CD4-positive, CD25-positive, alpha-beta regulatory T cell (primary cell): Measurements from ENCODE around the gene CACNG6. TPM values are rescaled to one million over a fixed set of nuclear protein-coding genes. Genes with fewer than 3 reads are reported as not detected.
"Not testable (repeated sequence)": the region's sequence is repeated elsewhere in the genome, so short reads cannot be mapped to it uniquely, and the experiment has no call there.

ENCODE experiments used
- ATAC-seq, 2 donors: fragments of 150-1000 bp; cut with Tn5 transposase; one replicate each; pipeline ENCODE4 v1.10.0; 2021; ENCODE audit warnings: low read depth in 2 of 2, moderate number of reproducible peaks in 2 of 2, moderate library complexity in 1 of 2
- DNase-seq, 3 donors: peaks; one replicate each; pipeline versions ENCODE4 v3.0.0 to v3.0.0-alpha.2; 2012 to 2022; ENCODE audit warnings: mixed read lengths in 1 of 3
- H3K27ac ChIP-seq: one replicate; pipeline ENCODE4 v1.7.0; 2013; ENCODE audit warnings: mild to moderate bottlenecking, low read length; ENCODE audit not compliant: insufficient read depth, poor library complexity, severe bottlenecking
- H3K27me3 ChIP-seq: one replicate; pipeline ENCODE4 v1.7.0; 2013; ENCODE audit warnings: low read length; ENCODE audit not compliant: control insufficient read depth, insufficient read depth
- H3K36me3 ChIP-seq: one replicate; pipeline ENCODE4 v1.7.0; 2013; ENCODE audit warnings: mild to moderate bottlenecking, low read length, moderate library complexity; ENCODE audit not compliant: control insufficient read depth, insufficient read depth
- H3K4me1 ChIP-seq: 2 replicates; pipeline ENCODE4 v1.7.0; 2013; ENCODE audit warnings: mild to moderate bottlenecking, low read length; ENCODE audit not compliant: insufficient read depth, control insufficient read depth, poor library complexity, severe bottlenecking
- H3K4me3 ChIP-seq: one replicate; pipeline ENCODE4 v1.7.0; 2013; ENCODE audit warnings: low read depth, mild to moderate bottlenecking, low read length, moderate library complexity
- H3K9me3 ChIP-seq, 2 experiments: 1 replicate in 1 of 2; 2 replicates in 1 of 2; pipeline ENCODE4 v1.7.0; 2013; ENCODE audit warnings: low read length in 2 of 2, mild to moderate bottlenecking in 1 of 2, moderate library complexity in 1 of 2; ENCODE audit not compliant: control insufficient read depth in 2 of 2
- H3K27ac Mint-ChIP-seq, 3 donors: one replicate each; pipeline ENCODE4 v1.8.0; 2020 to 2022; ENCODE audit warnings: mild to moderate bottlenecking in 3 of 3, mixed read lengths in 3 of 3, moderate library complexity in 2 of 3
- H3K27me3 Mint-ChIP-seq: one replicate; pipeline ENCODE4 v1.8.0; 2022; ENCODE audit warnings: mild to moderate bottlenecking, mixed read lengths
- H3K36me3 Mint-ChIP-seq: one replicate; pipeline ENCODE4 v1.8.0; 2020; ENCODE audit warnings: mixed read lengths
- H3K4me1 Mint-ChIP-seq, 4 donors: one replicate each; pipeline ENCODE4 v1.8.0; 2020 to 2022; ENCODE audit warnings: mixed read lengths in 4 of 4, mild to moderate bottlenecking in 1 of 4
- H3K4me3 Mint-ChIP-seq, 4 donors: one replicate each; pipeline ENCODE4 v1.8.0; 2020 to 2022; ENCODE audit warnings: mild to moderate bottlenecking in 4 of 4, mixed read lengths in 4 of 4, moderate library complexity in 3 of 4
- H3K9me3 Mint-ChIP-seq, 7 donors: one replicate each; pipeline ENCODE4 v1.8.0; 2020 to 2022; ENCODE audit warnings: mixed read lengths in 7 of 7, mild to moderate bottlenecking in 3 of 7, moderate library complexity in 2 of 7
- polyA plus RNA-seq, 4 donors: library from polyadenylated mRNA; unstranded; fragments of 300-500 nt; fragmentation: Illumina TruSeq; gene quantifications; one replicate each; pipeline ENCODE4 v1.2.3, GENCODE V29; 2021
- total RNA-seq: library from RNA; stranded (reverse); gene quantifications from one replicate; pipeline ENCODE4 v1.2.3, GENCODE V29; 2022

CACNG6 gene
- total and polyA plus RNA-seq, 5 donors from 2014 or later: not detected

DNA sequence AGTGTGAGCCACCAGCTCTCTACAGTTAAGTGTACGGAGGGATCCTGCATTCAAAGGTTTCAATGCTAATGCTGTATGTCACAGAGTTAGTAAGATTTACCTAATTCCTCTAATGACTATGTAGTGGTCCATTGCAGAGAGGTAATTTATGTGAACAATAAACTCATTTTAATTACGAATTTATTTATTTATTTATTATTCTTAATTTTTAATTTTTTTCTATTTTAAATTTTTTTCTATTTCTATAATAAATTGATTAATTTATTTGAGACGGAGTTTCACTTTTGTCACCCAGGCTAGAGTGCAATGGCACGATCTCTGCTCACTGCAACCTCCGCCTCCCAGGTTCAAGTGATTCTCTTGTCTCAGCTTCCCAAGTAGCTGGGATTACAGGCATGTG lies 42.8 kb upstream of the CACNG6 start:
- H3K4me3 ChIP-seq, H3K27ac Mint-ChIP-seq, H3K9me3 ChIP-seq, H3K4me1 ChIP-seq, ATAC-seq, H3K36me3 Mint-ChIP-seq, H3K27me3 ChIP-seq, H3K9me3 Mint-ChIP-seq, H3K27ac ChIP-seq, DNase-seq, H3K4me3 Mint-ChIP-seq, H3K36me3 ChIP-seq, H3K4me1 Mint-ChIP-seq: not testable (repeated sequence)
- peaks cover 26% of the 10 kb centered on the region for H3K27me3 Mint-ChIP-seq

GRCh38 chr19:53951436-53951835 lies 40.0 kb upstream of the CACNG6 start:
- no peaks in the 10 kb centered on the region for H3K9me3 ChIP-seq
- H3K27me3 ChIP-seq: no peaks in the 10 kb centered on the region
- ATAC-seq (no peak), DNase-seq (no peak)
- no peaks in the 10 kb centered on the region for H3K4me1 Mint-ChIP-seq
- H3K27me3 Mint-ChIP-seq: peaks cover 19% of the 10 kb centered on the region
- H3K27ac Mint-ChIP-seq: no peak overlapping the region
- peaks cover 0 to 6% (median 0%) of the 10 kb centered on the region in 7 donors for H3K9me3 Mint-ChIP-seq
- no peaks in the 10 kb centered on the region for H3K36me3 Mint-ChIP-seq
- no peak overlapping the region for H3K4me3 Mint-ChIP-seq
- H3K4me1 ChIP-seq: no peaks in the 10 kb centered on the region
- no peaks in the 10 kb centered on the region for H3K36me3 ChIP-seq
- no peak overlapping the region for H3K27ac ChIP-seq
- no peak overlapping the region for H3K4me3 ChIP-seq

- H3K27ac Mint-ChIP-seq: no peak overlapping the region
- no peak overlapping the region for H3K4me3 Mint-ChIP-seq
- Histone ChIP-seq H3K4me1 (no peaks in the 10 kb centered on the region), H3K27ac (no peak overlapping the region), H3K27me3 (no peaks in the 10 kb centered on the region), H3K9me3 (no peaks in the 10 kb centered on the region), H3K4me3 (no peak overlapping the region), H3K36me3 (no peaks in the 10 kb centered on the region)
- H3K4me1 Mint-ChIP-seq: no peaks in the 10 kb centered on the region
- no peak for DNase-seq
- H3K36me3 Mint-ChIP-seq: no peaks in the 10 kb centered on the region
- peaks cover 21% of the 10 kb centered on the region for H3K27me3 Mint-ChIP-seq
- no peak for ATAC-seq
- peaks cover 0 to 6% (median 0%) of the 10 kb centered on the region in 7 donors for H3K9me3 Mint-ChIP-seq
Observed at GRCh38 chr19:53951947-53952346, 39.5 kb upstream of the CACNG6 start.

DNA sequence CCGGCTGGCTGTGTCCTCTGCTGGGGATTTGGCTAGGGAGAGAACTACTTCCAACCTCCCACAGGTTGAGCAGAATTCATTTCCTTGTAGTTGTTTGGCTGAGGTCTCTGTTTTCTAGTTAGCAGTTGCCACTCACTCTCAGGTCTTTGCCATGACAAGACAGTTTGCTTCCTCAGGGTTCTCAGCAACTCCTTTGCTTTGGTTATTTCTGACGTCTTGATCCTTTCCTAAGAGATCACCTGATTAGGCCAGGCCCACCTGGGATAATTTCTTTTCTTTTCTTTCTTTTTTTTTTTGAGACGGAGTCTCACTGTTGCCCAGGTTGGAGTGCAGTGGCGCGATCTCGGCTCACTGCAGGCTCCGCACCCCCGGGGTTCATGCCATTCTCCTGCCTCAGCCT lies 38.1 kb upstream of the CACNG6 start:
- Mint-ChIP-seq H3K27me3 (peaks cover 35% of the 10 kb centered on the region), H3K9me3 (peaks cover 0 to 6% (median 0%) of the 10 kb centered on the region in 7 donors), H3K4me1 (no peaks in the 10 kb centered on the region), H3K4me3 (no peak overlapping the region), H3K36me3 (no peaks in the 10 kb centered on the region), H3K27ac (no peak overlapping the region)
- no peaks in the 10 kb centered on the region for H3K4me1 ChIP-seq
- no peak for ATAC-seq
- DNase-seq: no peak
- H3K27ac ChIP-seq: no peak overlapping the region
- peaks cover 5% of the 10 kb centered on the region for H3K27me3 ChIP-seq
- no peaks in the 10 kb centered on the region for H3K36me3 ChIP-seq
- H3K9me3 ChIP-seq: no peaks in the 10 kb centered on the region
- H3K4me3 ChIP-seq: no peak overlapping the region

DNA sequence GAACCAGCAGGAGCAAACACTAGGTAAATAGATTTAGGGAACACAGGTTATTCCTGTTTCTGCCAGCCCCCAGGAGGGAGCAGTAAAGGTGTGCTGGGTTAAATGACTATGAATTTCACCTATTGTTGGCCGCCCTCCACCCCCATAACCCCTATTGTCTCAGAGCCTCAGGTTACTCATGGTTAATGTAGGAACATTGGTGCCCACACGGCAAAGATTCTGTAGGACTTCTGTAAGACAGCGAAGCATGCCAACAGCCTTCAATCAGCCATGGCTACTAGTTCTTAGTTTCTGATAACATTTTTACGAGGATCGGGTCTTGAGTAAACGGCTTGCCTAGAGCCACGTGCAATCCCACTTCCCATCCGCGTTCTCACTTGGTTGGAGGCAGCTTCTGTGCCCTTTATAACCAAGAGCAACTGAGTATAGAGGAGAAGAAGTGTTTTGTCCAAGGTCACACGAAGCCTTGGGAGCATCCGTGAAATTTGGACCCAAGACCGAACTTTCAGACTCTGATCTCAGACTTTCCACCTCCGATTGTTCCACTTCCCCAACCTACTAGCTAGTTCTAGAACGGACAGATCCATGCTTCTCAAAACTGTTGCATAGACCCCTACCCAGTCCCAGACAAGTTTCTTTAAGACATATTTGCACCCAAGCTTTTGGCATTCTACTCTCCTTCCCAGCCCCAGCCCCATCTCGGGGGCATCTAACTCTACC lies 33.8 kb upstream of the CACNG6 start:
- no peak overlapping the region for H3K4me3 ChIP-seq
- H3K27me3 ChIP-seq: peaks cover 17% of the 10 kb centered on the region
- H3K9me3 Mint-ChIP-seq: peaks cover 0 to 7% (median 0%) of the 10 kb centered on the region in 7 donors
- no peaks in the 10 kb centered on the region for H3K36me3 Mint-ChIP-seq
- no peak overlapping the region for H3K27ac ChIP-seq
- DNase-seq (no peak), ATAC-seq (no peak)
- no peaks in the 10 kb centered on the region for H3K9me3 ChIP-seq
- no peak overlapping the region for H3K4me3 Mint-ChIP-seq
- no peak overlapping the region for H3K27ac Mint-ChIP-seq
- H3K36me3 ChIP-seq: no peaks in the 10 kb centered on the region
- H3K27me3 Mint-ChIP-seq: peaks cover 65% of the 10 kb centered on the region
- H3K4me1 ChIP-seq: no peaks in the 10 kb centered on the region
- H3K4me1 Mint-ChIP-seq: peaks cover 0 to 3% (median 1%) of the 10 kb centered on the region in 4 donors

DNA sequence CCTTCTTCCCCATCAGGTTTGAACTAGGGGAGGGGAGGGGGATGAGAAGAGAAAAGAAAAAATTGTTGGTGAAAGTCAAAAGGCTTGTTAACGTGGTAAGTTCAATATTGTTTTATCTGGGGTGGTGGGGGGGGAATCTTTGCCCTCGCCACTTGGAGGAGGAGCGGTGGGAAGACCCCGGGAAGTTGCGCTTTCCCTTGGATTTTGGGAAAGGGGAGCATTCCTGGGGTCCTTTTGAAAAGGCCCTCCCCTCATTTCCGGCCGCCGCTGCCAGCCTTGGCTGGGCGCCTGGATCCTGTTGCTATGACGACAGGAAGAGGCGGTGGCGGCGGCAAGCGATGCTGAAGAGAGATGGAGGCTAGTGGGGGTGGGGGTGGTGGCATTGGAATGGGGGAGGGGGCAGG lies 33.3 kb upstream of the CACNG6 start:
- Histone ChIP-seq H3K4me1 (no peaks in the 10 kb centered on the region), H3K27ac (no peak overlapping the region)

DNA sequence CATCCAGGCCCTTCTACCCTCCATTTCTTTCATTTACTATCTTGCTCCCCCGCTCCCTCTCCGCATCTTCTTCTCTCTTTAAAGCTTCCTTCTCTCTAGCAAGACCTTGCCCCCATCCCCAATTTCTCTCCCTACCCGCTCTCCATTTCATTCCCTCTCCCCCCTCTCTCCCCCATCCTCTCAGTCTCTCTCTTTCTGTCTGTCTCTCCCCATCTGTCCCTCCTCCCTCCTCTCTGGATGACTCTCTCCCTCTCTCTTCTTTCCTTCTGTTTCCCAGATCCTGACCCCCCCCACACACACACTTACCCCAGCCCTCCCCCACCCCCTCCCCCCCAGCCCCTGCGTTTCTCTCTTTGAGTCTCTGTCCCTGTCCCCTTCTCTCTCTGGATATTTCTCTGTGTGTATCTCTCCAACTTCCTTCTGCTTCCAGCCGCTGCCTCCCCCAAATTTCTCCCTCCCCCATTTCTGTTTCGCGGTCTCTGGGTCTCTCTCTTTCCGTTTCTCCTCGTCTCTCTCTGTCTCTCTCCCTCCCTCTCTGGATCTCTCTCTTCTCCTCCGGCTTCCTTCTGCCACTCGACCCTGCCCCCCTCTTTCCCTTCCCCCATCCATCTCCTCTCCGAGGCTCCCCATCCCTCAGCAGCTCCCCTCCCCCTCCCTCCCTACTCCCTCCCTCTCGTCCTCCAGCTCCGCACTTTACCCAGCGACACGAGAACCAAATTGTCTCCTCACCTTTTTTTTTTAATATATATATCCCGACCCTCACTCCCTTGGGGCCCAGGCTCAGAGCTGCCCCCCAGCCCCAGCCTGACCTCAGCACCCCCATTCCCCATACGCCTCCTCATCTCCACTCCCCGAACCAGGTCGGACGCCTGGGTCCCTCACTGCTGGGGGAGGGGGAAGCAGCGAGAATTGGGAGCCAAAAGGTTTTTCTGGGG lies 32.3 kb upstream of the CACNG6 start:
- DNase-seq (no peak), ATAC-seq (no peak)
- Histone ChIP-seq H3K27ac (no peak overlapping the region), H3K4me3 (no peak overlapping the region), H3K27me3 (peaks cover 19% of the 10 kb centered on the region), H3K9me3 (no peaks in the 10 kb centered on the region), H3K4me1 (no peaks in the 10 kb centered on the region), H3K36me3 (no peaks in the 10 kb centered on the region)
- no peak overlapping the region for H3K27ac Mint-ChIP-seq
- peaks cover 67% of the 10 kb centered on the region for H3K27me3 Mint-ChIP-seq
- H3K4me3 Mint-ChIP-seq: no peak overlapping the region
- peaks cover 0 to 4% (median 1%) of the 10 kb centered on the region in 4 donors for H3K4me1 Mint-ChIP-seq
- peaks cover 0 to 5% (median 0%) of the 10 kb centered on the region in 7 donors for H3K9me3 Mint-ChIP-seq
- no peaks in the 10 kb centered on the region for H3K36me3 Mint-ChIP-seq

More for the DNA sequence above, 33.3 kb upstream of the CACNG6 start:
- peaks cover 0 to 3% (median 1%) of the 10 kb centered on the region in 4 donors for H3K4me1 Mint-ChIP-seq
- no peaks in the 10 kb centered on the region for H3K9me3 ChIP-seq
- no peak overlapping the region for H3K4me3 ChIP-seq
- DNase-seq: no peak
- H3K27ac Mint-ChIP-seq: no peak overlapping the region
- peaks cover 17% of the 10 kb centered on the region for H3K27me3 ChIP-seq
- no peaks in the 10 kb centered on the region for H3K36me3 Mint-ChIP-seq
- no peak overlapping the region for H3K4me3 Mint-ChIP-seq
- peaks cover 63% of the 10 kb centered on the region for H3K27me3 Mint-ChIP-seq
- no peaks in the 10 kb centered on the region for H3K36me3 ChIP-seq
- H3K9me3 Mint-ChIP-seq: peaks cover 0 to 7% (median 0%) of the 10 kb centered on the region in 7 donors
- ATAC-seq: no peak
